ENCODE measurements around the gene EDC3. TPM values are rescaled to one million over a fixed set of nuclear protein-coding genes. Genes with fewer than 3 reads are reported as not detected.
A peak's percentile ranks its signal among the peaks of the same experiment; 100 is the strongest.
"Not testable (repeated sequence)": the region's sequence is repeated elsewhere in the genome, so short reads cannot be mapped to it uniquely, and the experiment has no call there.

EDC3 gene, protein sequence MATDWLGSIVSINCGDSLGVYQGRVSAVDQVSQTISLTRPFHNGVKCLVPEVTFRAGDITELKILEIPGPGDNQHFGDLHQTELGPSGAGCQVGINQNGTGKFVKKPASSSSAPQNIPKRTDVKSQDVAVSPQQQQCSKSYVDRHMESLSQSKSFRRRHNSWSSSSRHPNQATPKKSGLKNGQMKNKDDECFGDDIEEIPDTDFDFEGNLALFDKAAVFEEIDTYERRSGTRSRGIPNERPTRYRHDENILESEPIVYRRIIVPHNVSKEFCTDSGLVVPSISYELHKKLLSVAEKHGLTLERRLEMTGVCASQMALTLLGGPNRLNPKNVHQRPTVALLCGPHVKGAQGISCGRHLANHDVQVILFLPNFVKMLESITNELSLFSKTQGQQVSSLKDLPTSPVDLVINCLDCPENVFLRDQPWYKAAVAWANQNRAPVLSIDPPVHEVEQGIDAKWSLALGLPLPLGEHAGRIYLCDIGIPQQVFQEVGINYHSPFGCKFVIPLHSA
- 10 to 100 TPM; 13.0 to 52.4 (median 23.5) TPM for total RNA-seq

DNA sequence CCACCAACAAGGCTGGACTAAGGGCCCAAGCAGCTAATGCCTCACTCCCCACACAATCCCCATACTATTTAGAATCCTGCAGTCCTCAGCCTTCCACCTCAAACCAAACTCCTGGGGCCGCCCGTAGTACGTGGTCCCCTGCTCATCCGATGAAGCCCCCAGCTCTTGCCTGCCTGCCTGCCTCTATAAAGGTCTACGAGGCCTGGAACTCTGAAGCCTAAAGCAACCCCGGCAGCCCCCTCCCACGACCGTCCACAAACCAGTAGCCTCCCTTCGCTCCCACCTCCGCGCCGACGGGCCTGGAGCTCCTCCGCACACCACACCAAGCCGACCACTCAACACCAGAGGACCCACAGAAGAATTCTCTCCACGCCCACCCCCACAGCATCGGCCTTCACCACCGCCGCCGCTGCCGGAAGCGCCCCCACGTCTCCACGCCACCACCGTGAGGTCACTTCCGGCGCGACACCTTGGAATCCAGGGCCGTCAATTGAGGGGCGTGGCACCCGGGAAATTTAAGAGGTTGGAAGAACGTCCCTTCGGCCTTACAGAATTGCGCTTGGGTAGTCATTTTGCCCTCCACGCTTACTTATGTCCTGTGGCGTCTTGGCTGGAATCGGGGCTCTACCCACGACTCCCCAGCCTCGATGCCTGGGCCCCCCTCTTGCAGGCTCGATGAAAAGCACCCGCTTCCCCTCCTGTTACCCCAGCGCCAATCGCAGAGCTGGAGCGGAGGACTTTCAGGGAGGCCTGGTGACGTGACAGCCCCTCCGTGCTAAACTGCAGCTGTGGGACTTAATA, at the start of gene EDC3:
Gene EDC3, minus strand, starts transcription at position 428 of the 801 bp plus-strand sequence. CDS start 20,900 bp downstream, outside the sequence.
- peak within 1 kb of the TSS; percentile 84 for H3K27ac ChIP-seq
- no peaks in the 10 kb centered on the region for H3K9me3 ChIP-seq
- H3K36me3 ChIP-seq: no peaks in the 10 kb centered on the region
- peak; percentile 91 to 93 for DNase-seq (ENCODE audit: low spot score in 2 of 2)
- TF ChIP-seq POLR2A (IDR thresholded peaks at IDR 0.05) (peak in 1 of 2 donors; percentile 14), EP300 (IDR thresholded peaks at IDR 0.05) (no peak), POLR2AphosphoS5 (IDR thresholded peaks at IDR 0.05) (peak in 1 of 3 donors; percentile 70)
- TF ChIP-seq, protein P1, sequence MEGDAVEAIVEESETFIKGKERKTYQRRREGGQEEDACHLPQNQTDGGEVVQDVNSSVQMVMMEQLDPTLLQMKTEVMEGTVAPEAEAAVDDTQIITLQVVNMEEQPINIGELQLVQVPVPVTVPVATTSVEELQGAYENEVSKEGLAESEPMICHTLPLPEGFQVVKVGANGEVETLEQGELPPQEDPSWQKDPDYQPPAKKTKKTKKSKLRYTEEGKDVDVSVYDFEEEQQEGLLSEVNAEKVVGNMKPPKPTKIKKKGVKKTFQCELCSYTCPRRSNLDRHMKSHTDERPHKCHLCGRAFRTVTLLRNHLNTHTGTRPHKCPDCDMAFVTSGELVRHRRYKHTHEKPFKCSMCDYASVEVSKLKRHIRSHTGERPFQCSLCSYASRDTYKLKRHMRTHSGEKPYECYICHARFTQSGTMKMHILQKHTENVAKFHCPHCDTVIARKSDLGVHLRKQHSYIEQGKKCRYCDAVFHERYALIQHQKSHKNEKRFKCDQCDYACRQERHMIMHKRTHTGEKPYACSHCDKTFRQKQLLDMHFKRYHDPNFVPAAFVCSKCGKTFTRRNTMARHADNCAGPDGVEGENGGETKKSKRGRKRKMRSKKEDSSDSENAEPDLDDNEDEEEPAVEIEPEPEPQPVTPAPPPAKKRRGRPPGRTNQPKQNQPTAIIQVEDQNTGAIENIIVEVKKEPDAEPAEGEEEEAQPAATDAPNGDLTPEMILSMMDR (IDR thresholded peaks at IDR 0.05): no peak
- H3K27me3 ChIP-seq: peaks cover 2% of the 10 kb centered on the region
- WGBS: 0% methylated on average over 33 of the region's 46 CpGs
- peaks cover 19% of the 10 kb centered on the region for H3K4me1 ChIP-seq
- H3K4me3 ChIP-seq: peak within 1 kb of the TSS; percentile 89

DNA sequence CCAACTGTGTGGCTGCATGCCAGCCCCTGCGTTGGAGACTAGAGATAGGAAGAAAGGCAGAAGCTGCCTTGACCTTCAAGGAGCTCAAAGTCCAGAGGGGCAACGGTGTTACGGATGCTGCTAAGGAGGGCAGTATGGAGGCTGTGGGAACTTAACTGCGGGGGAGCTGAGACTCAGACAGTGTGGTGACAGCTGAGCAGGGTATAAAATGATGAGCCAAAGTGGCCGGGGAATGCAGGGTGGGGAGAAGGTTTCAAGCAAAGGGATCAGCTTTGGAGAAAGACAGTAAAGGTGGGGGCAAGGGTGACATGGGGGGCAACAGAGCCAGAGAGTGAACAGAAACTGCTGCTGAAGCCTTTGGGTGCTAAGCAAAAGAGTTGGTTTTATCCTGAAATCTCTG, 46.6 kb upstream of the EDC3 start:
- H3K9me3 ChIP-seq: no peaks in the 10 kb centered on the region
- H3K27ac ChIP-seq: no peak overlapping the region
- peaks cover 32% of the 10 kb centered on the region for H3K27me3 ChIP-seq
- H3K36me3 ChIP-seq: no peaks in the 10 kb centered on the region
- WGBS: 84% methylated on average over 5 of the region's 5 CpGs
- no peak overlapping the region for H3K4me3 ChIP-seq
- no peak for TF ChIP-seq EP300 (IDR thresholded peaks at IDR 0.05)
- no peak for TF ChIP-seq POLR2A (IDR thresholded peaks at IDR 0.05)
- TF ChIP-seq POLR2AphosphoS5 (IDR thresholded peaks at IDR 0.05): no peak
- TF ChIP-seq, protein P1 (IDR thresholded peaks at IDR 0.05): no peak
- H3K4me1 ChIP-seq: no peaks in the 10 kb centered on the region
- no peak for DNase-seq (ENCODE audit: low spot score in 2 of 2)

DNA sequence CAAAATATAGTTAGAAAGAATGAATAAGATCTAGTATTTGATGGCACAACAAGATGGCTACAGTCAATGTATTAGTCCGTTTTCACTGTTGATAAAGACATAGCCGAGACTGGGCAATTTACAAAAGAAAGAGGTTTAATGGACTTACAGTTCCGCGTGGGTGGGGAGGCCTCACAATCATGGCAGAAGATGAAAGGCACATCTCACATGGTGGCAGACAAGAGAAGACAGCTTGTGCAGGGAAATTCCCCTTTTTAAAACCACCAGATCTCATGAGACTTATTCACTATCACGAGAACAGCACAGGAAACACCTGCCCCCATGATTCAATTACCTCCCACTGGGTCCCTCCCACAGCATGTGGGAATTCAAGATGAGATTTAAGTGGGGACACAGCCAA, 42.4 kb upstream of the EDC3 start:
- not testable (repeated sequence) for H3K27ac ChIP-seq; H3K4me1 ChIP-seq; H3K4me3 ChIP-seq; DNase-seq (ENCODE audit: low spot score in 2 of 2); H3K9me3 ChIP-seq; H3K36me3 ChIP-seq
- 42% methylated on average over 5 of the region's 5 CpGs for WGBS
- peaks cover 60% of the 10 kb centered on the region for H3K27me3 ChIP-seq

DNA sequence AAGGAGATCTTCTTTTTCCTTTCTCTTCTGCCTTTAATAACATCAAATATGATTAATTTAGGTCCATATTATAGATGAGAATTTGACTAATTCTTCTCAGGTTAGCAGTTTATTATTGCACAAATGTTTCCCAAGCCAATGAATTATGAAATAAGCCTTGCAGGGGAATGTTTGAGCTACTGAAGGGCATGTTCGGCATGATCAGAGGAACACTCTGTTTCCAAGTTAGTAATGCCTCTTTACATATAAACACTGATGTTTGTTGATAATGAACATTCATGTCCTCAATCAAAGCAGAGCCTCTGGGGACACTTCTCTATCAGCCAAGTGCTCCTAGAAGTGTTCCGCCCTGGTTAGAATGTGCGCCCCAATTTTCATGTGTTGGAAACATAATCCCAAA, 39.5 kb upstream of the EDC3 start:
- H3K27me3 ChIP-seq: peaks cover 69% of the 10 kb centered on the region
- no peaks in the 10 kb centered on the region for H3K4me1 ChIP-seq
- TF ChIP-seq POLR2A (IDR thresholded peaks at IDR 0.05): no peak
- TF ChIP-seq POLR2AphosphoS5 (IDR thresholded peaks at IDR 0.05): no peak
- no peak for TF ChIP-seq EP300 (IDR thresholded peaks at IDR 0.05)
- TF ChIP-seq, protein P1 (IDR thresholded peaks at IDR 0.05): no peak
- DNase-seq (ENCODE audit: low spot score in 2 of 2): no peak
- H3K27ac ChIP-seq: no peak overlapping the region
- no peaks in the 10 kb centered on the region for H3K36me3 ChIP-seq
- 43% methylated on average over 3 of the region's 3 CpGs for WGBS
- no peaks in the 10 kb centered on the region for H3K9me3 ChIP-seq
- no peak overlapping the region for H3K4me3 ChIP-seq

DNA sequence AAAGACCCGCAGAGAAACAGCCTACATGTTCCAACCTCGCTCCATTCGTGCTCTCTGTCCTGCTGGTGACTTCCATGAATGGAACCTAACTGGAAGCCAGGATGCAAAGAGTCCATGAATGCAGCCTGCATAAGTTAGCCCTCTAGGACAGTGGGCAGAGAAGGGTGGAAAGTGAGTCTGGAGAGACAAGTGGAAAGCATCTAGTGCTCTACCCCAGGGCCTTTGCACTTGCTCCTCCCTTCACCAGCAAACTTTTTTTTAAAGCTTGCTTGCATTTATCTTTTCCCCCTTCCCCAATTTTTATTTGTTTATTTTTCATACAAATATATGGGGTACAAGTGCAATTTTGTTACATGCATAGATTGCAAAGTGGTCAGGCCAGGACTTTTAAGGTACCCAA, 37.4 kb upstream of the EDC3 start:
- Histone ChIP-seq H3K27ac (no peak overlapping the region), H3K36me3 (no peaks in the 10 kb centered on the region), H3K9me3 (no peaks in the 10 kb centered on the region), H3K27me3 (peaks cover 72% of the 10 kb centered on the region), H3K4me3 (no peak overlapping the region), H3K4me1 (no peaks in the 10 kb centered on the region)
- peak in 1 of 2 donors; percentile 6 for DNase-seq (ENCODE audit: low spot score in 2 of 2)
- TF ChIP-seq, protein P1 (IDR thresholded peaks at IDR 0.05): no peak
- TF ChIP-seq EP300 (IDR thresholded peaks at IDR 0.05) (no peak), POLR2AphosphoS5 (IDR thresholded peaks at IDR 0.05) (no peak), POLR2A (IDR thresholded peaks at IDR 0.05) (no peak)
- 92% methylated on average over 3 of the region's 3 CpGs for WGBS
